NOMO-1 treated with DMSO at 0.1 percent for 48 hours (cell line): ENCODE data around the gene GAS7.

Experiments
- DNase-seq: peaks from one replicate; lab custom pipeline; 2025; ENCODE audit not compliant: unreplicated experiment; lab: John Stamatoyannopoulos, UW

The GAS7 gene

GRCh38 chr17:10172241-10172741 lies 26.1 kb downstream of the GAS7 start:
- peak; percentile 95 for DNase-seq

- peak; percentile 38 for DNase-seq
Measured at GRCh38 chr17:10171581-10171981, 26.8 kb downstream of the GAS7 start.

GRCh38 chr17:10171122-10171571 lies 27.3 kb downstream of the GAS7 start:
- peak; percentile 33 for DNase-seq

- DNase-seq, result no peak
Measured at GRCh38 chr17:10170233-10170632, 28.2 kb downstream of the GAS7 start.

- DNase-seq, result no peak
Measured at GRCh38 chr17:10169290-10169689, 29.1 kb downstream of the GAS7 start.

- DNase-seq, result no peak
Measured at GRCh38 chr17:10166176-10166935, 32.0 kb downstream of the GAS7 start.

- DNase-seq, result no peak
Measured at GRCh38 chr17:10162096-10162495, 36.3 kb downstream of the GAS7 start.

GRCh38 chr17:10161386-10161785 lies 37.0 kb downstream of the GAS7 start:
- DNase-seq, result no peak

GRCh38 chr17:10156948-10157607 lies 41.3 kb downstream of the GAS7 start:
- DNase-seq, result peak; percentile 98

GRCh38 chr17:10156599-10156947 lies 41.8 kb downstream of the GAS7 start:
- DNase-seq, result no peak

- no peak for DNase-seq
Measured at GRCh38 chr17:10156077-10156435, 42.4 kb downstream of the GAS7 start.

- no peak for DNase-seq
Measured at GRCh38 chr17:10155371-10156076, 42.9 kb downstream of the GAS7 start.

GRCh38 chr17:10151667-10152496 lies 46.5 kb downstream of the GAS7 start:
- DNase-seq, result peak; percentile 96

- DNase-seq, result peak; percentile 92
Measured at GRCh38 chr17:10149573-10150399, 48.6 kb downstream of the GAS7 start.

GRCh38 chr17:10147761-10148415 lies 50.5 kb downstream of the GAS7 start:
- DNase-seq, result no peak

- no peak for DNase-seq
Measured at GRCh38 chr17:10147040-10147439, 51.4 kb downstream of the GAS7 start.

GRCh38 chr17:10144982-10145381 lies 53.4 kb downstream of the GAS7 start:
- DNase-seq, result no peak

GRCh38 chr17:10144456-10144855 lies 54.0 kb downstream of the GAS7 start:
- no peak for DNase-seq

GRCh38 chr17:10141436-10141835 lies 57.0 kb downstream of the GAS7 start:
- no peak for DNase-seq

- no peak for DNase-seq
Measured at GRCh38 chr17:10139577-10139976, 58.8 kb downstream of the GAS7 start.
